ENCODE results near the gene CIAO3. TPM values are rescaled to one million over a fixed set of nuclear protein-coding genes. Genes with fewer than 3 reads are reported as not detected.

CIAO3 gene
- polyA plus RNA-seq, 2 donors, result 21.9 to 41.2 TPM

DNA sequence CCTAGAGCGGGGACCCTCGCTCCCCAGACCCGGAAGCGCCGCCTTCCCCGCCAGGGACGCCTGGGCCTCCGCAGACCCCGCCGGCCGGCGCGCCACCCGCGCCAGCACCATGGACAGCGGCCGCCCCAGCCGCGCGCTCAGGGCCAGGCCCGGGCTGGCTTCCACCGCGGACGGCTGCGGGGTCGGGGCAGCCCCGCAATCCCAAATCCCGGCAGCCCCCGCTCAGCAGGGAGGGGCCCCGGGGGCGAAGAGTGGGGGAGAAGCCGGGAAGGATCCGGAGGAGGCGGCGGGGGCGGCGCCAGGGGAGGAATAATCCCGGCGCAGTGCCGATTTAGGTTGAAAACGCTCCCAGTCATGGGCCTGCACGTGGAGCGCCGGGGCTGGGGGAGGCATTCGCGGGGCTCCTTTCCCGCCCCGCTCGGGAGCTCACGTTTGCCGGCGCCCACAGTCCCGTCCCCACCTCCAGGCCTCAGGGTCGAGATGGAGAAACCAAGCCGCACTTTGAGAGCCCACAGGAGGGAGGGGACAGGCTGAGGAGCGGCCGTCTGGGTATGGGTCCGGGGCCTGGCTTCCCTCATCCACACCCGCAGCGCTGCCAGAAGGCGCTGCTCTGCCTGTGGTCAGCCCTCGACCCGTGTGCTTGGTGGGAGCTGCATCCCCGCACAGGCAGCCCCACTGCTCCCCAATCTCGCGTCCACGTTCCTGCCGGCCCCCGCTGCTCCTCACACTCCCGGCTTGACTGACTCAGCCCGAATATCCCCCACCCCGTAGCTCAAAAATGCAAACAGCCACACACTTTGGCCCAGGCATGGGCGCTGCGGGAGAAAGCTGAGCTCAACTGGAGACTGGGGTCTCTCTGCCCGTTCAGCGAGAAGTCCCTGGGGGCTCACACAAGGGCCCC, 39.9 kb downstream of the CIAO3 start:
- Histone ChIP-seq H3K4me3 (ENCODE audit: low read depth in 1 of 2, low read length in 2 of 2) (no peak overlapping the region), H3K4me1 (ENCODE audit: control insufficient read depth in 2 of 2, insufficient read depth in 2 of 2, low read length in 1 of 2) (peaks cover 2 to 9% of the 10 kb centered on the region in 2 donors), H3K27me3 (ENCODE audit: control insufficient read depth in 1 of 2, insufficient read depth in 2 of 2, low read length in 2 of 2) (peaks cover 6 to 30% of the 10 kb centered on the region in 2 donors), H3K27ac (ENCODE audit: low read depth in 2 of 2, low read length in 1 of 2) (no peak overlapping the region), H3K36me3 (ENCODE audit: control insufficient read depth in 2 of 2, insufficient read depth in 2 of 2, low read length in 1 of 2) (no peaks in the 10 kb centered on the region), H3K9me3 (ENCODE audit: control insufficient read depth in 2 of 2, insufficient read depth in 1 of 2, low read depth in 1 of 2, low read length in 1 of 2) (no peaks in the 10 kb centered on the region)
- WGBS, 2 donors, result 5 to 6% methylated on average over 61 to 76 of the region's 76 CpGs

DNA sequence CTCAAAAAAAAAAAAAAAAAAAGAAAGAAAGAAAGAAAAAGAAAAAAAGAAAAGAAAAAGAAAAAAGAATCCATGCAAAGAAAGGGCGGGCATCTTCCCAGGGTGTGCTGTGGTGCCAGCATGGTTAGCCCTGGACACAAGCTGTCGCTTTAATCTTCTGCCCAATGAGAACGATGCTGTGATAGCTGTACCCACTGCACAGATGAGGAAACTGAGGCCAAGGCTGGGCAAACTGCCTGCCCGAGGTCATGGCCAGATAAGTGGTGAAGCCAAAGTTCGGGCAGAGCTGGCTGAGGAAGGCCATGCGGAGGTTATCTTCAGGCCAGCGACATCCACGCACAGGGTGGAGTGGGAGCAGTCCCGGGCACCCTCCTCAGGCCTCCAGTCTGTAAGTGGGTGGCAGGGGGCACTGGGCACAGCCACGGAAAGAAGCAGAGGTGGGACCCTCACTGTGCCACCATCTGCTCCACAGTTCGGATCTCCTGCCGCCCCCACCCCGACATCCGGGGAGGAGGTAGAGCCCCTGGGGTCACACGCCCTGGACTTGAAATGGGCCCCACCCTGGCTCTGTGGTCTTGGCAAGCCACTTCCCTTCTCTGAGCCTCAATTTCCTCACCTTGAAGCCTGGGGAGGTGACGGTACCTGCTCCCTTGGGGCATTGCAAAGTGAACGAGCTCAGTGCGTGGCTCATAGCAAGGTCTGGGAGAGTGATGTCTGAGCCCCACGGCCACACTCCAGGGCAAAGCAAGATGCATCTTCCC, 41.7 kb downstream of the CIAO3 start:
- no peak overlapping the region for H3K27ac ChIP-seq (ENCODE audit: low read depth in 2 of 2, low read length in 1 of 2)
- WGBS, 2 donors, result 63 to 68% methylated on average over 18 to 19 of the region's 19 CpGs
- H3K36me3 ChIP-seq (ENCODE audit: control insufficient read depth in 2 of 2, insufficient read depth in 2 of 2, low read length in 1 of 2), result no peaks in the 10 kb centered on the region
- no peak overlapping the region for H3K4me3 ChIP-seq (ENCODE audit: low read depth in 1 of 2, low read length in 2 of 2)
- H3K9me3 ChIP-seq (ENCODE audit: control insufficient read depth in 2 of 2, insufficient read depth in 1 of 2, low read depth in 1 of 2, low read length in 1 of 2), result no peaks in the 10 kb centered on the region
- H3K4me1 ChIP-seq (ENCODE audit: control insufficient read depth in 2 of 2, insufficient read depth in 2 of 2, low read length in 1 of 2), result peaks cover 0 to 15% of the 10 kb centered on the region in 2 donors
- peaks cover 6 to 19% of the 10 kb centered on the region in 2 donors for H3K27me3 ChIP-seq (ENCODE audit: control insufficient read depth in 1 of 2, insufficient read depth in 2 of 2, low read length in 2 of 2)

DNA sequence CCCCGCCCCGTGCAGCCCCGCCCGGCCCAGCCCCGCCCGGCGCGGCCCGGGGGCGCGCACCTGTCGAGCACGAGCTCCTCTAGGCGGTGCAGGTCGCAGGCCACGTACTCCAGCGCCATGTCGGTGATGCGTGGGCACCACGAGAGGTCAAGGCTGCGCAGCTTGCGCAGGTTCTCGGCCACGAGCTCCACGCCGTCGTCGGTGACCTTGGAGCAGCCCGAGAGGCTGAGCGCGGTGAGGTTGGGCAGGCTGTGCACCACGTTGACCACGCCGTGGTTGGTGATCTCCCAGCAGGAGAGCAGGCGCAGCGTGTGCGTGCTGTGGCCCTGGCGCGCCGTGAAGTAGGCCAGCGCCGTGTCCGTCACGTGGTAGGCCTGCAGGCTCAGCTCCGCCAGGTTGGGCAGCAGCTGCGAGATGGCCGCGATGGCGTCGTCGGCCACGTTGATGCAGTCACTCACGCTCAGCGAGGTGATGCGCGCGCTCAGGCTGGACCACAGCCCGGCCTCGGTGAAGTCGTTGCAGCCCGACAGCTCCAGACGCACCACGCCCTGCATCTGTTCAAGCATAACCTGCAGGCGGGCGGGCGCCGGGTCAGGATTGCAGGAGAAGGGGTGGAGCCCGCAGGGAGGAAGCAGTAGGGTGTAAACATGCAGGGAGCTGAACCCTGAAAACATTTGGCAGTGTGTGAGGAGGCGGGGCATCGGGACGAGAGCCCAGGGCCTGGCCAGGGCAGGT, 45.3 kb downstream of the CIAO3 start:
- Histone ChIP-seq H3K27me3 (ENCODE audit: control insufficient read depth in 1 of 2, insufficient read depth in 2 of 2, low read length in 2 of 2) (no peaks in the 10 kb centered on the region), H3K27ac (ENCODE audit: low read depth in 2 of 2, low read length in 1 of 2) (peak overlapping the region; percentile 91 to 93), H3K36me3 (ENCODE audit: control insufficient read depth in 2 of 2, insufficient read depth in 2 of 2, low read length in 1 of 2) (no peaks in the 10 kb centered on the region), H3K4me1 (ENCODE audit: control insufficient read depth in 2 of 2, insufficient read depth in 2 of 2, low read length in 1 of 2) (peaks cover 0 to 17% of the 10 kb centered on the region in 2 donors), H3K9me3 (ENCODE audit: control insufficient read depth in 2 of 2, insufficient read depth in 1 of 2, low read depth in 1 of 2, low read length in 1 of 2) (no peaks in the 10 kb centered on the region), H3K4me3 (ENCODE audit: low read depth in 1 of 2, low read length in 2 of 2) (peak overlapping the region; percentile 46 to 54)
- WGBS, 2 donors, result 2% methylated on average over 71 of the region's 71 CpGs

DNA sequence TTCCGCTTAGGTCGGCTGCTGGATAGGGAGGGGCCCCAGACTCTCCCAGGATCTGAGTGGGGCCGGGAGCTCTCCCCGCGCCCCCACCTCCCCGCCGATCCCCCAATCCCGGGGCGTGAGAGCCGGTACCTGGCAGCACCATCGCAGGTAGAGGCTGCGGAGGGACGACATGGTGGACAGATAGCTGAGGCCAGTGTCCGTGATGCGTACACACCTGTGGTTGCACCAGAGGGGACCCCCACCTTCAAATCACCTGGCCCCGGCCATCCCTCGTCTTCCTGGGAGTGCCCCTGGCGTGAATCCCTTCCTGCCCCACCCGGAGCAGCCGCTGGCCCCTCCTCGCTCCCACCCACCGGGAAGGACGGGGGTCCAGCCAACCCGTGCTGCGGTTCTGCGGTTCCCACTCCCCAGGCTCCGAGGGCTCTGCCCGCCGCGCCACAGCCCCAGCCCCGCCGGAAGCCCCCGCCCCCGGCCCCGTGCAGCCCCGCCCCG, 45.9 kb downstream of the CIAO3 start:
- Histone ChIP-seq H3K4me3 (ENCODE audit: low read depth in 1 of 2, low read length in 2 of 2) (peak overlapping the region; percentile 46 to 59), H3K27me3 (ENCODE audit: control insufficient read depth in 1 of 2, insufficient read depth in 2 of 2, low read length in 2 of 2) (no peaks in the 10 kb centered on the region), H3K36me3 (ENCODE audit: control insufficient read depth in 2 of 2, insufficient read depth in 2 of 2, low read length in 1 of 2) (no peaks in the 10 kb centered on the region), H3K4me1 (ENCODE audit: control insufficient read depth in 2 of 2, insufficient read depth in 2 of 2, low read length in 1 of 2) (peaks cover 0 to 17% of the 10 kb centered on the region in 2 donors), H3K9me3 (ENCODE audit: control insufficient read depth in 2 of 2, insufficient read depth in 1 of 2, low read depth in 1 of 2, low read length in 1 of 2) (no peaks in the 10 kb centered on the region), H3K27ac (ENCODE audit: low read depth in 2 of 2, low read length in 1 of 2) (peak overlapping the region; percentile 84 to 91)
- WGBS, 2 donors, result 0 to 2% methylated on average over 28 to 37 of the region's 37 CpGs

DNA sequence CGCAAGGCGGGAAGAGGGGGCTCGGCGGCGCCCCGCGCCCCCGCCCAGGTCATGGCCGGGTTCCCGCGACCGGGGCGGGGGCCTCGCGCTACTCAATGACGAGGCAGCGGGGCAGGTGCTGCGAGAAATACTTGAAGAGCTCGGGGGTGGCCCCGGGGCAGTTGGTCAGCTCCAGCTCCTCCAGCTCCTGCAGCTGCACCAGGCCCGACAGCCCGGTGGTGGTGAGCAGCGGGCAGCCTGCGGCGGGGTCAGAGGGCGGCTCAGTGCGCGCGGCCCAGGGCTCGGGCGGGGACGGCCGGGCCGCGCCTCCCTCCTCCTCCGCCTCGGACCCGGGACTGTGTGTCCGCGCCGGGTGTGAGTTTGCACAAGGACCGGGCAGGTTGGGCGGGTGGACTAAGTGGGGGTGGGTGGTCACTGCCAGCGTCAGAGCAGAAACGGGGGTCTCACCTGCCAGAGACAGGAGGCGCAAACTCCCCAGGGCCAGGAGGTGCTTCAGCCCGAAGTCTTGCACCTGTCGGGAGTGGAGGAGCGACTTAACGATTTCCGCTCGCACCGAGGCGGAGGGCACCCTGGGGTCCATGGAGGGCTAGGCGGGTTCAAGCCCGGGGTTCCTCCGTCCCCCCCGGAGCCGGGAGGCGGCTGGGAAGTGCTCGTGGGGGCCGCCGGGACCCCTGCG, 46.5 kb downstream of the CIAO3 start:
- Histone ChIP-seq H3K9me3 (ENCODE audit: control insufficient read depth in 2 of 2, insufficient read depth in 1 of 2, low read depth in 1 of 2, low read length in 1 of 2) (no peaks in the 10 kb centered on the region), H3K27me3 (ENCODE audit: control insufficient read depth in 1 of 2, insufficient read depth in 2 of 2, low read length in 2 of 2) (no peaks in the 10 kb centered on the region), H3K4me3 (ENCODE audit: low read depth in 1 of 2, low read length in 2 of 2) (peak overlapping the region; percentile 46 to 59), H3K36me3 (ENCODE audit: control insufficient read depth in 2 of 2, insufficient read depth in 2 of 2, low read length in 1 of 2) (no peaks in the 10 kb centered on the region), H3K27ac (ENCODE audit: low read depth in 2 of 2, low read length in 1 of 2) (peak overlapping the region; percentile 84 to 91), H3K4me1 (ENCODE audit: control insufficient read depth in 2 of 2, insufficient read depth in 2 of 2, low read length in 1 of 2) (peaks cover 2 to 23% of the 10 kb centered on the region in 2 donors)
- WGBS, 2 donors, result 4 to 7% methylated on average over 38 to 64 of the region's 64 CpGs

DNA sequence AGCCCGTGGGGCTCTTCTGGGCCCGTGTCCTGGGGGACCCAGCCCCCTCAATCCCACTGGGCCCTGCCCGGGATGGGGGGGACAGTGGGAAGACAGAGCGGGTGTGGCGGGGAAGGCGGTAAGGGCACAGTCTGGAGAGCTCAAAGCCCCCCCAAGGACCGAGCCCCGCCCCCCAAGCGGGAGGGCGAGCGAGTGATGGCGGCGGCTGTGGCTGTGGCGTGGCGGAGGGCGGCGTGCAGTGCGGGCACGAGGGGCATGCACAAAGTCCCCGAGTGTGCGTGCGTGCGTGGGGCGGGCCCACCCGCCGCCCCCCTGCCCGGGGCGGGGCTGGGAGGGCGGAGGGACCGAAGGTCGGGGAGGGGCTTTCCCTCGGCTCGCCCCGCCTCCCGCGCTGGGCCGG, 47.0 kb downstream of the CIAO3 start:
- WGBS, 2 donors, result 18 to 34% methylated on average over 19 to 37 of the region's 37 CpGs
- Histone ChIP-seq H3K27me3 (ENCODE audit: control insufficient read depth in 1 of 2, insufficient read depth in 2 of 2, low read length in 2 of 2) (no peaks in the 10 kb centered on the region), H3K36me3 (ENCODE audit: control insufficient read depth in 2 of 2, insufficient read depth in 2 of 2, low read length in 1 of 2) (no peaks in the 10 kb centered on the region), H3K4me3 (ENCODE audit: low read depth in 1 of 2, low read length in 2 of 2) (peak overlapping the region; percentile 23 to 46), H3K4me1 (ENCODE audit: control insufficient read depth in 2 of 2, insufficient read depth in 2 of 2, low read length in 1 of 2) (peaks cover 5 to 29% of the 10 kb centered on the region in 2 donors), H3K9me3 (ENCODE audit: control insufficient read depth in 2 of 2, insufficient read depth in 1 of 2, low read depth in 1 of 2, low read length in 1 of 2) (no peaks in the 10 kb centered on the region), H3K27ac (ENCODE audit: low read depth in 2 of 2, low read length in 1 of 2) (peak overlapping the region; percentile 84 to 91)

DNA sequence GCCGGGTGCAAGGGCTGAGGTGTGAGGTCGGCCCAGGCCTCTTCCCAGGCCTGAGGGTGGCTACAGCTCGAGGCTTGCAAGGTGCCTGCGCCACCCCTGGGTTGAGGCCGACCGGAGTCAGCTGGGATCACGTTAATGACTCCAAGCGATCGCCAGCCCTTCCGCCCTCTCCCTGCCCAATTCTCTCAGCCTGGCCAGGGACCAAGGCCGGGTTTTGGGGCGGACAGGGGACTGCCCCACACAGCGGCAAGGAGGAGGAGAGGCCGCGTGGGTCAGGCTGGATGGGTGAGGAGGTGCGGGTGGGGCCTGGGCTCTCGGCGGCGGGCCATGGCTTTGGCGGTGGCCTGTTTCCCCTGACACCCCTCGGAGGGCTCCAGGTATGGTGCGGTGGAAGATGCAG, 47.4 kb downstream of the CIAO3 start:
- Histone ChIP-seq H3K4me3 (ENCODE audit: low read depth in 1 of 2, low read length in 2 of 2) (no peak overlapping the region), H3K27me3 (ENCODE audit: control insufficient read depth in 1 of 2, insufficient read depth in 2 of 2, low read length in 2 of 2) (no peaks in the 10 kb centered on the region), H3K36me3 (ENCODE audit: control insufficient read depth in 2 of 2, insufficient read depth in 2 of 2, low read length in 1 of 2) (no peaks in the 10 kb centered on the region), H3K4me1 (ENCODE audit: control insufficient read depth in 2 of 2, insufficient read depth in 2 of 2, low read length in 1 of 2) (peaks cover 5 to 31% of the 10 kb centered on the region in 2 donors), H3K27ac (ENCODE audit: low read depth in 2 of 2, low read length in 1 of 2) (peak overlapping the region; percentile 84 to 91), H3K9me3 (ENCODE audit: control insufficient read depth in 2 of 2, insufficient read depth in 1 of 2, low read depth in 1 of 2, low read length in 1 of 2) (no peaks in the 10 kb centered on the region)
- 43 to 45% methylated on average over 22 of the region's 22 CpGs for WGBS, 2 donors

DNA sequence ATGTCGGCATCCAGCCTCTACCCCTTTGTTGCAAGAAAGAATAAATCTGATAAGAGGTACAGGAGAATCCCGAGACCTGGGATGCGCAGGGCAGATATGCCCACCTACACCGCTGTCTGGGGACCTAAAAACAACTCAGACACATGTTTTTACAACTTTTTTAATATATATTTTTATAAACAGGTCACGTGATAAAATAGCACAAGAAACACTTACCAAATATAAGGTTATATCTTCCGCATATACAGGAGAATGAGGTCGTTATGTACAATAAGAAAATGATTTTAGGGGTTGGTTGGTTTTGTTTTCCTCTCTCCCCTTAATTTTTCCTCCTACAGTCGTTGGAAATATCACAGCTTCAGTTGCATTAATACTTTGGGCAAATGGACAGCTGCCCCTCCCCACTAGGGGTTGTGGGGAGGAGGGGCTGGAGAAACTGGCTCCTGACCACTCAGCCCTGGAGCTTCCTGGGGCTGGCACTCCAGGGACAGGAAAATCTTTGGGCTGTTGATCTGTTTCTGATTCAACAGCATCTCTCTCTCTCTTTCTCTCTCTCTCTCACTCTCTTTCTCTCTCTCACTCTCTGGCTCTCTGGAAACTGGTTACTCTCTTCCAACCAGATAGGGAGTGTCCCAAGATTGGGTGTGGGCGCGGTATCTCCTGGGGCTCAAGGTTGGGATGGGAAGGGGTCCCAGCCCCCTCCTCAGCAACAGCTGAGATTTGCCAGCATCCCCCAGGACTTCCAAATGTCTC, 48.3 kb downstream of the CIAO3 start:
- peak overlapping the region; percentile 84 to 91 for H3K27ac ChIP-seq (ENCODE audit: low read depth in 2 of 2, low read length in 1 of 2)
- no peaks in the 10 kb centered on the region for H3K9me3 ChIP-seq (ENCODE audit: control insufficient read depth in 2 of 2, insufficient read depth in 1 of 2, low read depth in 1 of 2, low read length in 1 of 2)
- H3K27me3 ChIP-seq (ENCODE audit: control insufficient read depth in 1 of 2, insufficient read depth in 2 of 2, low read length in 2 of 2), result no peaks in the 10 kb centered on the region
- peaks cover 0 to 3% of the 10 kb centered on the region in 2 donors for H3K36me3 ChIP-seq (ENCODE audit: control insufficient read depth in 2 of 2, insufficient read depth in 2 of 2, low read length in 1 of 2)
- H3K4me1 ChIP-seq (ENCODE audit: control insufficient read depth in 2 of 2, insufficient read depth in 2 of 2, low read length in 1 of 2), result peaks cover 5 to 31% of the 10 kb centered on the region in 2 donors
- 64 to 66% methylated on average over 10 of the region's 10 CpGs for WGBS, 2 donors
- no peak overlapping the region for H3K4me3 ChIP-seq (ENCODE audit: low read depth in 1 of 2, low read length in 2 of 2)

Data from esophagus (tissue), 2 donors.